ENCODE results near the gene ZNF646. TPM values are rescaled to one million over a fixed set of nuclear protein-coding genes. Genes with fewer than 3 reads are reported as not detected.

The ZNF646 gene
- total RNA-seq, 1 donor from 2014 or later: 17.2 TPM

DNA sequence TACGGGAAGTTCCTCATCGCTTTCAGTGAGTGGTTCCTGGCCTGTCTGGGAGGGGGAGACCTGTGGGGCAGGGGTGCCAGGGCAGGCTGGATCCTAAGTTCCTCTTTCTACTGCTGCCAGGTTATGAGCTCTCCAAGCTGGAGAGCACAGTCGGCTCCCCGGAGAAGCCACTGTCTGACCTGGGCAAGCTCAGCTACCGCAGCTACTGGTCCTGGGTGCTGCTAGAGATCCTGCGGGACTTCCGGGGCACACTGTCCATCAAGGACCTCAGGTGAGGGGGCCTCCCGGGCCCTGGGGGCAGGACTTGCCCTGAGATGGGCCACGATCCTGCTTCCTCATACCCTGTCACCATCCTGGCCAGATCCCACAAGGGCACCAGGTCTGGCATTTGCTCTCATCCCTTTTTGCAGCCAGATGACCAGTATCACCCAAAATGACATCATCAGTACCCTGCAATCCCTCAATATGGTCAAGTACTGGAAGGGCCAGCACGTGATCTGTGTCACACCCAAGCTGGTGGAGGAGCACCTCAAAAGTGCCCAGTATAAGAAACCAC is 56.2 kb downstream of the ZNF646 start:
- DNase-seq (ENCODE audit: low read depth) (no peak), FAIRE-seq (no peak)
- Histone ChIP-seq H3K9ac (ENCODE audit: low read length) (no peak overlapping the region), H3K36me3 (ENCODE audit: insufficient read depth, low read length) (no peaks in the 10 kb centered on the region), H3K4me1 (ENCODE audit: insufficient read depth, low read length) (peaks cover 16% of the 10 kb centered on the region), H3K4me3 (ENCODE audit: insufficient read depth, low read depth, low read length) (no peak overlapping the region), H3K27ac (ENCODE audit: low read depth, low read length) (no peak overlapping the region), H3K27me3 (ENCODE audit: insufficient read depth, low read length) (no peaks in the 10 kb centered on the region), H3K79me2 (ENCODE audit: insufficient read depth, low read length) (no peaks in the 10 kb centered on the region), H4K20me1 (ENCODE audit: insufficient read depth, low read length) (no peaks in the 10 kb centered on the region), H3K4me2 (ENCODE audit: low read length) (no peak overlapping the region), H2AFZ (ENCODE audit: low read depth, low read length) (no peak overlapping the region), H3K9me3 (ENCODE audit: insufficient read depth, low read depth, low read length) (no peaks in the 10 kb centered on the region)
- H3K27me3 Mint-ChIP-seq (ENCODE audit: low read depth, unreplicated experiment): peaks cover 3% of the 10 kb centered on the region
- H3K4me1 Mint-ChIP-seq (ENCODE audit: low read depth, unreplicated experiment): no peaks in the 10 kb centered on the region
- no peak overlapping the region for H3K4me3 Mint-ChIP-seq (ENCODE audit: unreplicated experiment)
- H3K27ac Mint-ChIP-seq (ENCODE audit: unreplicated experiment): no peak overlapping the region
- H3K36me3 Mint-ChIP-seq (ENCODE audit: low read depth, unreplicated experiment): peaks cover 17% of the 10 kb centered on the region
- TF ChIP-seq, protein P1, sequence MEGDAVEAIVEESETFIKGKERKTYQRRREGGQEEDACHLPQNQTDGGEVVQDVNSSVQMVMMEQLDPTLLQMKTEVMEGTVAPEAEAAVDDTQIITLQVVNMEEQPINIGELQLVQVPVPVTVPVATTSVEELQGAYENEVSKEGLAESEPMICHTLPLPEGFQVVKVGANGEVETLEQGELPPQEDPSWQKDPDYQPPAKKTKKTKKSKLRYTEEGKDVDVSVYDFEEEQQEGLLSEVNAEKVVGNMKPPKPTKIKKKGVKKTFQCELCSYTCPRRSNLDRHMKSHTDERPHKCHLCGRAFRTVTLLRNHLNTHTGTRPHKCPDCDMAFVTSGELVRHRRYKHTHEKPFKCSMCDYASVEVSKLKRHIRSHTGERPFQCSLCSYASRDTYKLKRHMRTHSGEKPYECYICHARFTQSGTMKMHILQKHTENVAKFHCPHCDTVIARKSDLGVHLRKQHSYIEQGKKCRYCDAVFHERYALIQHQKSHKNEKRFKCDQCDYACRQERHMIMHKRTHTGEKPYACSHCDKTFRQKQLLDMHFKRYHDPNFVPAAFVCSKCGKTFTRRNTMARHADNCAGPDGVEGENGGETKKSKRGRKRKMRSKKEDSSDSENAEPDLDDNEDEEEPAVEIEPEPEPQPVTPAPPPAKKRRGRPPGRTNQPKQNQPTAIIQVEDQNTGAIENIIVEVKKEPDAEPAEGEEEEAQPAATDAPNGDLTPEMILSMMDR (IDR thresholded peaks at IDR 0.05; ENCODE audit: insufficient read depth, low read depth, low read length): no peak
- TF ChIP-seq EZH2 (IDR thresholded peaks at IDR 0.05; ENCODE audit: insufficient read depth, low read length): no peak
- peaks cover 2% of the 10 kb centered on the region for H3K9me3 Mint-ChIP-seq (ENCODE audit: unreplicated experiment)

- no peak overlapping the region for H3K4me3 ChIP-seq (ENCODE audit: insufficient read depth, low read depth, low read length)
- no peak overlapping the region for H3K4me2 ChIP-seq (ENCODE audit: low read length)
- H3K36me3 Mint-ChIP-seq (ENCODE audit: low read depth, unreplicated experiment): peaks cover 17% of the 10 kb centered on the region
- no peak overlapping the region for H3K27ac ChIP-seq (ENCODE audit: low read depth, low read length)
- H2AFZ ChIP-seq (ENCODE audit: low read depth, low read length): no peak overlapping the region
- no peaks in the 10 kb centered on the region for H3K79me2 ChIP-seq (ENCODE audit: insufficient read depth, low read length)
- H3K4me1 Mint-ChIP-seq (ENCODE audit: low read depth, unreplicated experiment): peaks cover 3% of the 10 kb centered on the region
- H3K27me3 Mint-ChIP-seq (ENCODE audit: low read depth, unreplicated experiment): peaks cover 6% of the 10 kb centered on the region
- H3K4me3 Mint-ChIP-seq (ENCODE audit: unreplicated experiment): no peak overlapping the region
- no peak for DNase-seq (ENCODE audit: low read depth)
- no peak overlapping the region for H3K9ac ChIP-seq (ENCODE audit: low read length)
- FAIRE-seq: no peak
- no peaks in the 10 kb centered on the region for H3K9me3 ChIP-seq (ENCODE audit: insufficient read depth, low read depth, low read length)
- H3K27ac Mint-ChIP-seq (ENCODE audit: unreplicated experiment): no peak overlapping the region
- TF ChIP-seq EZH2 (IDR thresholded peaks at IDR 0.05; ENCODE audit: insufficient read depth, low read length): no peak
- H3K4me1 ChIP-seq (ENCODE audit: insufficient read depth, low read length): peaks cover 16% of the 10 kb centered on the region
- H3K36me3 ChIP-seq (ENCODE audit: insufficient read depth, low read length): no peaks in the 10 kb centered on the region
- no peaks in the 10 kb centered on the region for H4K20me1 ChIP-seq (ENCODE audit: insufficient read depth, low read length)
- peaks cover 2% of the 10 kb centered on the region for H3K9me3 Mint-ChIP-seq (ENCODE audit: unreplicated experiment)
- H3K27me3 ChIP-seq (ENCODE audit: insufficient read depth, low read length): no peaks in the 10 kb centered on the region
Observed at GRCh38 chr16:31130899-31131298, 56.7 kb downstream of the ZNF646 start.

DNA sequence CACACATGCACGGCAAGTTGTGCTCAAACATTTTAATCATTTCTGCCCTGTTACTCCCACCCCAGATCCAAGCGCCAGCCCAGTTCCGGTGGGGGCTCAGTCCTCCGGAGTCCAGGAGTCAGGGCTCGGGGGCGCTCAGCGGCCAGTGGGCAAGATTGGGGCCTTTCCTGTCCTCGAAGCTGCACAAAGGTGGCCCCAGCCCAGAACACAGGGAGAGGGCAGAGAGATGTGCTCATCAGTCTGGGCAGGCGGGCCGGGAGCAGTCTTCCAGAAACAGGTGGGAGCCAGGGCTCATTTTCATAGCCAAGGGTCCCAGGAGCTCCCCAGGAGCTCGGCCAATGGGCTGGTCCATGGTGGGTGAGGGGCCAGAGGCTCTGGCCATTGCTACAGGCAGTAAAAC is 57.2 kb downstream of the ZNF646 start:
- H3K4me1 Mint-ChIP-seq (ENCODE audit: low read depth, unreplicated experiment): peaks cover 4% of the 10 kb centered on the region
- peaks cover 2% of the 10 kb centered on the region for H3K9me3 Mint-ChIP-seq (ENCODE audit: unreplicated experiment)
- peaks cover 6% of the 10 kb centered on the region for H3K27me3 Mint-ChIP-seq (ENCODE audit: low read depth, unreplicated experiment)
- no peak overlapping the region for H2AFZ ChIP-seq (ENCODE audit: low read depth, low read length)
- TF ChIP-seq EZH2 (IDR thresholded peaks at IDR 0.05; ENCODE audit: insufficient read depth, low read length): no peak
- TF ChIP-seq, protein P1 (IDR thresholded peaks at IDR 0.05; ENCODE audit: insufficient read depth, low read depth, low read length): no peak
- H3K4me1 ChIP-seq (ENCODE audit: insufficient read depth, low read length): peaks cover 16% of the 10 kb centered on the region
- H4K20me1 ChIP-seq (ENCODE audit: insufficient read depth, low read length): no peaks in the 10 kb centered on the region
- no peaks in the 10 kb centered on the region for H3K27me3 ChIP-seq (ENCODE audit: insufficient read depth, low read length)
- no peak for DNase-seq (ENCODE audit: low read depth)
- no peak overlapping the region for H3K27ac ChIP-seq (ENCODE audit: low read depth, low read length)
- no peak overlapping the region for H3K4me2 ChIP-seq (ENCODE audit: low read length)
- H3K9ac ChIP-seq (ENCODE audit: low read length): no peak overlapping the region
- no peaks in the 10 kb centered on the region for H3K9me3 ChIP-seq (ENCODE audit: insufficient read depth, low read depth, low read length)
- no peak overlapping the region for H3K27ac Mint-ChIP-seq (ENCODE audit: unreplicated experiment)
- no peaks in the 10 kb centered on the region for H3K79me2 ChIP-seq (ENCODE audit: insufficient read depth, low read length)
- no peak overlapping the region for H3K4me3 ChIP-seq (ENCODE audit: insufficient read depth, low read depth, low read length)
- FAIRE-seq: no peak
- no peaks in the 10 kb centered on the region for H3K36me3 ChIP-seq (ENCODE audit: insufficient read depth, low read length)
- H3K4me3 Mint-ChIP-seq (ENCODE audit: unreplicated experiment): no peak overlapping the region
- peaks cover 14% of the 10 kb centered on the region for H3K36me3 Mint-ChIP-seq (ENCODE audit: low read depth, unreplicated experiment)
